GM23338 (cell line): ENCODE results near the gene TMEM151B.

ENCODE experiments used
- CTCF ChIP-seq, 2 experiments: fragments of 200-600 bp in 1 of 2; sonication (generic) in 1 of 2; conservative IDR thresholded peaks; 2 replicates each; pipeline versions ENCODE4 v1.5.1 to v1.6.1; 2016 to 2017; ENCODE audit warnings: antibody characterized with exemption in 2 of 2, low read depth in 2 of 2, mild to moderate bottlenecking in 2 of 2, moderate library complexity in 1 of 2
- ETS1 ChIP-seq: IDR thresholded peaks from 2 replicates; pipeline ENCODE4 v1.6.1; 2016; ENCODE audit warnings: antibody characterized with exemption

GRCh38 chr6:44327760-44328159, 57.5 kb downstream of the TMEM151B start:
- TF ChIP-seq ETS1: no peak
- TF ChIP-seq CTCF (conservative IDR thresholded peaks at IDR 0.05; ENCODE audit: low read depth in 2 of 2): no peak
